Measurements from ENCODE around the gene CCDC3.

The CCDC3 gene

GRCh38 chr10:13000431-13000830 is 1.1 kb downstream of the CCDC3 start:
- Histone ChIP-seq H3K4me1 (ENCODE audit: insufficient read depth, low read length, severe bottlenecking) (no peaks in the 10 kb centered on the region), H3K4me3 (ENCODE audit: low read depth, low read length, poor library complexity, severe bottlenecking) (no peak overlapping the region), H3K27ac (ENCODE audit: low read depth, low read length, poor library complexity, severe bottlenecking) (no peak overlapping the region), H3K9me3 (ENCODE audit: low read length) (no peaks in the 10 kb centered on the region), H3F3A (ENCODE audit: insufficient read depth, low read length) (no peaks in the 10 kb centered on the region; the same call in 1 of the 2 replicates), H2AFZ (ENCODE audit: low read length) (no peak overlapping the region), H3K79me2 (ENCODE audit: insufficient read depth, low read length) (no peaks in the 10 kb centered on the region), H3K9ac (ENCODE audit: low read length) (no peak overlapping the region), H3K27me3 (ENCODE audit: insufficient read depth, low read length) (no peaks in the 10 kb centered on the region), H3K36me3 (ENCODE audit: insufficient read depth, low read length) (no peaks in the 10 kb centered on the region), H4K20me1 (ENCODE audit: insufficient read depth, low read length) (no peaks in the 10 kb centered on the region), H3K9me2 (ENCODE audit: low read depth, low read length) (no peaks in the 10 kb centered on the region), H3K4me2 (ENCODE audit: low read length) (no peak overlapping the region)
- no peak for TF ChIP-seq EZH2 (IDR thresholded peaks at IDR 0.05; ENCODE audit: borderline replicate concordance, low read length)
- TF ChIP-seq CTCF (IDR thresholded peaks at IDR 0.05; ENCODE audit: low read length), result no peak

GRCh38 chr10:12999849-13000248 is 1.7 kb downstream of the CCDC3 start:
- H3K9me3 ChIP-seq (ENCODE audit: low read length), result no peaks in the 10 kb centered on the region
- no peak overlapping the region for H3K27ac ChIP-seq (ENCODE audit: low read depth, low read length, poor library complexity, severe bottlenecking)
- H3K27me3 ChIP-seq (ENCODE audit: insufficient read depth, low read length), result no peaks in the 10 kb centered on the region
- no peak for TF ChIP-seq CTCF (IDR thresholded peaks at IDR 0.05; ENCODE audit: low read length)
- no peak for TF ChIP-seq EZH2 (IDR thresholded peaks at IDR 0.05; ENCODE audit: borderline replicate concordance, low read length)
- no peaks in the 10 kb centered on the region for H3K36me3 ChIP-seq (ENCODE audit: insufficient read depth, low read length)
- H3K4me2 ChIP-seq (ENCODE audit: low read length), result no peak overlapping the region
- no peaks in the 10 kb centered on the region; the same call in 1 of the 2 replicates for H3F3A ChIP-seq (ENCODE audit: insufficient read depth, low read length)
- H3K9me2 ChIP-seq (ENCODE audit: low read depth, low read length), result no peaks in the 10 kb centered on the region
- no peak overlapping the region for H2AFZ ChIP-seq (ENCODE audit: low read length)
- H3K4me3 ChIP-seq (ENCODE audit: low read depth, low read length, poor library complexity, severe bottlenecking), result no peak overlapping the region
- H4K20me1 ChIP-seq (ENCODE audit: insufficient read depth, low read length), result no peaks in the 10 kb centered on the region
- H3K4me1 ChIP-seq (ENCODE audit: insufficient read depth, low read length, severe bottlenecking), result no peaks in the 10 kb centered on the region
- no peaks in the 10 kb centered on the region for H3K79me2 ChIP-seq (ENCODE audit: insufficient read depth, low read length)
- H3K9ac ChIP-seq (ENCODE audit: low read length), result no peak overlapping the region

GRCh38 chr10:12995425-12995861 is 6.1 kb downstream of the CCDC3 start:
- Histone ChIP-seq H3K9me3 (ENCODE audit: low read length) (no peaks in the 10 kb centered on the region), H3K9me2 (ENCODE audit: low read depth, low read length) (no peaks in the 10 kb centered on the region), H3K4me2 (ENCODE audit: low read length) (no peak overlapping the region), H3K4me1 (ENCODE audit: insufficient read depth, low read length, severe bottlenecking) (no peaks in the 10 kb centered on the region), H3K27me3 (ENCODE audit: insufficient read depth, low read length) (no peaks in the 10 kb centered on the region), H2AFZ (ENCODE audit: low read length) (no peak overlapping the region), H3K27ac (ENCODE audit: low read depth, low read length, poor library complexity, severe bottlenecking) (no peak overlapping the region), H3K36me3 (ENCODE audit: insufficient read depth, low read length) (no peaks in the 10 kb centered on the region), H3F3A (ENCODE audit: insufficient read depth, low read length) (no peaks in the 10 kb centered on the region; the same call in 1 of the 2 replicates), H3K79me2 (ENCODE audit: insufficient read depth, low read length) (no peaks in the 10 kb centered on the region), H3K9ac (ENCODE audit: low read length) (no peak overlapping the region), H4K20me1 (ENCODE audit: insufficient read depth, low read length) (no peaks in the 10 kb centered on the region), H3K4me3 (ENCODE audit: low read depth, low read length, poor library complexity, severe bottlenecking) (no peak overlapping the region)
- no peak for TF ChIP-seq CTCF (IDR thresholded peaks at IDR 0.05; ENCODE audit: low read length)
- no peak for TF ChIP-seq EZH2 (IDR thresholded peaks at IDR 0.05; ENCODE audit: borderline replicate concordance, low read length)

Data from OCI-LY1 (cell line).